Suppressor macrophage (primary cell): ENCODE data around the gene ZNF474.

Source experiments
- DNase-seq, 4 experiments: peaks; one replicate each; pipeline ENCODE4 v3.0.0-alpha.2; 2020 to 2022

The ZNF474 gene

GRCh38 chr5:122119205-122119604, 10.1 kb upstream of the ZNF474 start:
- DNase-seq: no peak

- DNase-seq: no peak
Measured at GRCh38 chr5:122120493-122120892, 8.9 kb upstream of the ZNF474 start.

- peak; percentile 13 to 39 (median 33) for DNase-seq
Measured at GRCh38 chr5:122120957-122121356, 8.4 kb upstream of the ZNF474 start.

GRCh38 chr5:122121479-122122465, 7.6 kb upstream of the ZNF474 start:
- no peak for DNase-seq

- no peak for DNase-seq
Measured at GRCh38 chr5:122124766-122125165, 4.6 kb upstream of the ZNF474 start.

GRCh38 chr5:122126177-122126755, 3.1 kb upstream of the ZNF474 start:
- no peak for DNase-seq

- no peak for DNase-seq
Measured at GRCh38 chr5:122126756-122127321, 2.5 kb upstream of the ZNF474 start.

GRCh38 chr5:122130152-122130551, 806 bp downstream of the ZNF474 start:
- DNase-seq: no peak

- DNase-seq: no peak
Measured at GRCh38 chr5:122137702-122138101, 8.4 kb downstream of the ZNF474 start.

- no peak for DNase-seq
Measured at GRCh38 chr5:122138356-122138755, 9.0 kb downstream of the ZNF474 start.

- no peak for DNase-seq
Measured at GRCh38 chr5:122140900-122141299, 11.6 kb downstream of the ZNF474 start.

- no peak for DNase-seq
Measured at GRCh38 chr5:122141751-122142150, 12.4 kb downstream of the ZNF474 start.

GRCh38 chr5:122142480-122143164, 13.3 kb downstream of the ZNF474 start:
- DNase-seq: no peak

- DNase-seq: no peak
Measured at GRCh38 chr5:122144236-122144635, 14.9 kb downstream of the ZNF474 start.

GRCh38 chr5:122145906-122146305, 16.6 kb downstream of the ZNF474 start:
- no peak for DNase-seq

- no peak for DNase-seq
Measured at GRCh38 chr5:122149321-122150090, 20.2 kb downstream of the ZNF474 start.

GRCh38 chr5:122150215-122150614, 20.9 kb downstream of the ZNF474 start:
- DNase-seq: no peak

- DNase-seq: no peak
Measured at GRCh38 chr5:122151640-122152039, 22.3 kb downstream of the ZNF474 start.

GRCh38 chr5:122152266-122152900, 23.0 kb downstream of the ZNF474 start:
- DNase-seq: no peak

- DNase-seq: no peak
Measured at GRCh38 chr5:122153230-122153629, 23.9 kb downstream of the ZNF474 start.

- DNase-seq: no peak
Measured at GRCh38 chr5:122153774-122154173, 24.4 kb downstream of the ZNF474 start.

GRCh38 chr5:122154491-122154890, 25.1 kb downstream of the ZNF474 start:
- DNase-seq: no peak
